Effector memory CD4-positive, alpha-beta T cell (primary cell): ENCODE results near the gene ERBB4.

Experiments used
- DNase-seq, 3 donors: peaks; one replicate each; pipeline ENCODE4 v3.0.0-alpha.2; 2020
- H3K27ac ChIP-seq: 2 replicates; pipeline ENCODE4 v1.7.0; 2013; ENCODE audit warnings: mild to moderate bottlenecking, low read length, moderate library complexity; ENCODE audit not compliant: insufficient read depth, poor library complexity, severe bottlenecking
- H3K27me3 ChIP-seq: replicated peaks from 2 replicates; pipeline ENCODE4 v1.7.0; 2013; ENCODE audit warnings: mild to moderate bottlenecking, low read length; ENCODE audit not compliant: insufficient read depth, control insufficient read depth, poor library complexity, severe bottlenecking
- H3K36me3 ChIP-seq: 2 replicates; pipeline ENCODE4 v1.7.0; 2013; ENCODE audit warnings: mild to moderate bottlenecking, low read length, moderate library complexity; ENCODE audit not compliant: control insufficient read depth, insufficient read depth
- H3K4me1 ChIP-seq: 2 replicates; pipeline ENCODE4 v1.7.0; 2013; ENCODE audit warnings: low read length, mild to moderate bottlenecking; ENCODE audit not compliant: control insufficient read depth, insufficient read depth, poor library complexity, severe bottlenecking
- H3K4me3 ChIP-seq: 2 replicates; pipeline ENCODE4 v1.7.0; 2013; ENCODE audit warnings: low read length, low read depth, mild to moderate bottlenecking; ENCODE audit not compliant: insufficient read depth, poor library complexity, severe bottlenecking
- H3K9me3 ChIP-seq: 2 replicates; pipeline ENCODE4 v1.7.0; 2013; ENCODE audit warnings: mild to moderate bottlenecking, low read length, moderate library complexity; ENCODE audit not compliant: control insufficient read depth

The ERBB4 gene

DNA sequence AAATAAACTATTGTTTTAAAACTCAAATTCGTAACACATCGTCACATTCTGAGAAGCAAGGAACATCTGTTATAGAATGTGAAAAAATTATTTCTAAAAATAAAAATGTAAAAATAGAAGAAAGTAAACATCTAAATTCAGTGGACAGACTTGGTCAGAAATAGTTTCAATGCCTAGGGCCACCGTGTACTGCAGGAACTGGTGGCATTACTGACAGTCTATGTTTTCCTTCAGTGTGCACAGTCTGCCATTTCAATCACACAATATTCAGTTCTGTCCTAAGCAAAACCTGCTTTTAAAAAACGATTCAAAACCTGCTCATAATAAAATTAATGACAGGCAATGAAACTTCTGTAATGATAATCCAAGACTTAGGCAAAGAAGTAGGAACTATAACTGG lies 190.1 kb downstream of the ERBB4 start:
- Histone ChIP-seq H3K27ac (no peak overlapping the region), H3K4me1 (no peaks in the 10 kb centered on the region), H3K4me3 (no peak overlapping the region)

GRCh38 chr2:212346865-212347264 lies 191.7 kb downstream of the ERBB4 start:
- no peaks in the 10 kb centered on the region for H3K27me3 ChIP-seq
- no peak overlapping the region for H3K27ac ChIP-seq
- H3K36me3 ChIP-seq: no peaks in the 10 kb centered on the region
- no peak for DNase-seq
- H3K9me3 ChIP-seq: no peaks in the 10 kb centered on the region
- H3K4me3 ChIP-seq: no peak overlapping the region
- no peaks in the 10 kb centered on the region for H3K4me1 ChIP-seq

More for the DNA sequence above, 190.1 kb downstream of the ERBB4 start:
- DNase-seq: no peak
- Histone ChIP-seq H3K27me3 (no peaks in the 10 kb centered on the region), H3K9me3 (no peaks in the 10 kb centered on the region), H3K36me3 (no peaks in the 10 kb centered on the region)

GRCh38 chr2:212345966-212346365 lies 192.6 kb downstream of the ERBB4 start:
- no peak overlapping the region for H3K4me3 ChIP-seq
- no peaks in the 10 kb centered on the region for H3K9me3 ChIP-seq
- H3K27me3 ChIP-seq: no peaks in the 10 kb centered on the region
- H3K36me3 ChIP-seq: no peaks in the 10 kb centered on the region
- no peak for DNase-seq
- no peaks in the 10 kb centered on the region for H3K4me1 ChIP-seq
- H3K27ac ChIP-seq: no peak overlapping the region

GRCh38 chr2:212344131-212344530 lies 194.5 kb downstream of the ERBB4 start:
- no peaks in the 10 kb centered on the region for H3K36me3 ChIP-seq
- H3K9me3 ChIP-seq: no peaks in the 10 kb centered on the region
- no peak overlapping the region for H3K4me3 ChIP-seq
- no peaks in the 10 kb centered on the region for H3K4me1 ChIP-seq
- no peaks in the 10 kb centered on the region for H3K27me3 ChIP-seq
- H3K27ac ChIP-seq: no peak overlapping the region
- DNase-seq: no peak

DNA sequence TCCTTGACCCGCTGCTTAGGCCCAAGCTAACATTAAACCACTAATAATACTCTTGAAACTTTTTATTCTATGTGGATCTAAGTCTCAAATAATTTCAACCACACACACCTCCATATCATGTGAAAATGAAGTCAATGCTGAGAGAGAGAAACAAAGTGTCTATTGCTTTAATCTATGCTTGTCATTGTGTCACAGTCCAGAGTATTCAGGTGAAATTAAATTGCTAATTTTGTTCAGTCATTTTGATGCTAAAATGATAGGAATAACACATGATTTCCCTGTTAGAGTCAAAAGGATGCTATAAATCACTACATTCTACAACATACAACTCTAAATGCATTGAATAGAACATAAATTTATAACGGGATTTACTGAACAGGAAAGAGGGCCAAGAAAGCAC lies 195.4 kb downstream of the ERBB4 start:
- H3K27ac ChIP-seq: no peak overlapping the region
- H3K36me3 ChIP-seq: no peaks in the 10 kb centered on the region
- no peaks in the 10 kb centered on the region for H3K27me3 ChIP-seq
- H3K9me3 ChIP-seq: no peaks in the 10 kb centered on the region
- H3K4me3 ChIP-seq: no peak overlapping the region
- H3K4me1 ChIP-seq: no peaks in the 10 kb centered on the region
- DNase-seq: no peak

DNA sequence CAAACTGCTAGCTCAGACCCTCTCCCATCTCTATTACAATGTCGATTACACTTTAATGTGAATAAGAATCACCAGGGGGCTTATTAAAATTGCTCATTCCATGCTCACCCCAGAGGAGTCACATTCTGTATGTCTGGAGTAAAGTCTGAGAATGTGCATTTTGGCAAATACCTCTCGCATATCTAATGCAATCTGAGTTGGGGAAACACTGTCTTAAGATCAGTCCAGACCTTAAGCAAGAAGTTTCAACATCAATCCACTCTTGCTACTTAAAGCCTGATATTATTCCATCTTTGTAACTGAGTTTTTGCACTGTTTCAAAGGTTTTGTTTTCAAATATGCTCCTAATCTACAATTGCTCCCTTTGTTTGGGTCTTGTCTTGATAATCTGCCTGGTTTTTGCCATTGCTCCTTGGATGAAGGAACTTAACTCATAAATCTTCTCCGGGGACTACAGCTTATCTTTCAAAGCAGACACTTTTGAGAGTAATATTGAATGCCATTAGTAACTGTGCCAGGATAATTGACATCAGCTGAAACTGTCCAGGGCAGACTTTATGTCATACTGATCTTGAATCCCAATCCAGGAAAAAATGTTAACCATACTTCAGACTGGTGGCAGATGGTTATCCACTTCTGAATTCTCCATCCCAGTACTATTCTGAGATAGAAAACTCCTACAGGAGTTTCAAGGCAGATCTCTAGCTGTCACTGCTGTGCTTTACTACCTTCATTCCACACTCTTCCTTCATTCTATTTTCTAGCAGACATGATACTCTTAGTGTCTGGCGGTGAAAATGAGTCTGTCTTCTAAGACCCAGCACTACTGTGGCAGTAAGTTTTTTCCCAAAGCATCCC lies 200.9 kb downstream of the ERBB4 start:
- H3K4me1 ChIP-seq: no peaks in the 10 kb centered on the region
- H3K27ac ChIP-seq: no peak overlapping the region
- no peak overlapping the region for H3K4me3 ChIP-seq
- DNase-seq: no peak
- no peaks in the 10 kb centered on the region for H3K27me3 ChIP-seq
- H3K36me3 ChIP-seq: no peaks in the 10 kb centered on the region
- H3K9me3 ChIP-seq: no peaks in the 10 kb centered on the region

GRCh38 chr2:212337036-212337435 lies 201.6 kb downstream of the ERBB4 start:
- Histone ChIP-seq H3K4me1 (no peaks in the 10 kb centered on the region), H3K27me3 (no peaks in the 10 kb centered on the region), H3K4me3 (no peak overlapping the region), H3K36me3 (no peaks in the 10 kb centered on the region), H3K9me3 (no peaks in the 10 kb centered on the region), H3K27ac (no peak overlapping the region)
- DNase-seq: no peak

GRCh38 chr2:212330263-212330662 lies 208.3 kb downstream of the ERBB4 start:
- no peaks in the 10 kb centered on the region for H3K27me3 ChIP-seq
- no peaks in the 10 kb centered on the region for H3K9me3 ChIP-seq
- no peaks in the 10 kb centered on the region for H3K4me1 ChIP-seq
- H3K4me3 ChIP-seq: no peak overlapping the region
- H3K27ac ChIP-seq: no peak overlapping the region
- no peaks in the 10 kb centered on the region for H3K36me3 ChIP-seq
- DNase-seq: no peak

DNA sequence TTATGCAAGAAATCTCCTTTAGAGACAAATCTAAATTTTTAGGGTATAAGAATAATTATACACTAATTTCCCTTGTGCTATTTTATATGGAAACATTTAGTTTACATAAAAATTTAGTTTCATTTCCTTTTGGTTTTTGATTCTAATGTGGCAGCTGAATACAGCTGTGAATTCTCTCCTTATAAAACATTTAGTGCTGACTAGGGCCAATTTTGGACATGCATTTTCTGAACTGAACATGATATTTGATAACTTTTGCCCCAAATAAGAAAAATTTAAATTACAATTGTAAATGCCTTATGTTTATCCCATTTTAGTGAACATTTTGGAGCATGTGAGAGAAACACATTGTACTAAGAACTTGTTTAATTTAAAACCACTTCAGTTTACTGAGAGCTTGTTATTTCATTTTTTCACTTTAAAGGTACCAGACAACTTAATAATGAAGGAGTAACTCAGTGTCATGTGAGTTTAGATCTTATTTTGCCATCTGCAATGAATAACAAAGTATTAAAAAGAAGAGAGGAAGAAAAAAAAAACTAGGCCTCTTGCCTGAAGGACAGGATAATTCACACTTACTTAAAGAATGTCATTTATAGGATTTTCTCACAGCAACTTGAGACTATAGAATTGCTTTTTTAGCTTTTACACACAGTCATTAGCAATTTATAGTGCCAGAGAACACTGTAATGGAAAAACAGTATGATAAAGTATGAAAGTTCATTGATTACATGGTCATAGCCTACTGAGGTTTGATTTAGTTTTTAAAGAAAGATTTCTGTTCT lies 209.7 kb downstream of the ERBB4 start:
- Histone ChIP-seq H3K36me3 (no peaks in the 10 kb centered on the region), H3K9me3 (no peaks in the 10 kb centered on the region), H3K27me3 (no peaks in the 10 kb centered on the region), H3K4me3 (no peak overlapping the region), H3K4me1 (no peaks in the 10 kb centered on the region), H3K27ac (no peak overlapping the region)
- no peak for DNase-seq

DNA sequence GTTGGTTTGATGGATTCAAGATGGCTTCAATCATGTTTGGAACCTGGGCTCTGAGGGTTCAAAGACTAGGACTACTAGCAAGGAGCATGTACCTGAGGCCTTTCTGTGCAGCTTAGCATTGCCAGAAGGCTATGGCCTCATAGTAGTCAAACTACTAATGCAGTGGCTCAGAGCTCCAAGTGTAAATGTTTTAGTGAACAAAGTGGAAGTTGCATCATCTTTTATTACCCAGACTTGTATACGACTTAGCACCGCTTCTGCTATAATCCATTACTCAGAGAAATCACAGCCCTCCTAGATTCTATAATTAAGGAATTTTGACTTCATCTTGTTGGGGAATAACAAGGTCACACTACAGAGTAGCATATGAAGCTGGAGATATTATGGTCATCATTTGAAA lies 210.5 kb downstream of the ERBB4 start:
- no peaks in the 10 kb centered on the region for H3K27me3 ChIP-seq
- no peaks in the 10 kb centered on the region for H3K4me1 ChIP-seq
- H3K27ac ChIP-seq: no peak overlapping the region
- no peaks in the 10 kb centered on the region for H3K36me3 ChIP-seq
- no peaks in the 10 kb centered on the region for H3K9me3 ChIP-seq
- no peak overlapping the region for H3K4me3 ChIP-seq
- no peak for DNase-seq
